Fibroblast of lung (primary cell): ENCODE data around the gene KCNMA1. TPM values are rescaled to one million over a fixed set of nuclear protein-coding genes. Genes with fewer than 3 reads are reported as not detected.

ENCODE experiments used
- DNase-seq, 2 donors: peaks; one replicate each; pipeline versions ENCODE4 v3.0.0 to v3.0.0-alpha.2; 2010; ENCODE audit warnings: low read depth in 2 of 2
- H2AFZ ChIP-seq: 2 replicates; pipeline ENCODE4 v1.5.1; 2012; ENCODE audit warnings: low read length, control low read depth, inconsistent platforms
- H3K27ac ChIP-seq: 2 replicates; pipeline ENCODE4 v1.5.1; 2011; ENCODE audit warnings: low read length, control low read depth; ENCODE audit not compliant: insufficient read depth
- H3K27me3 ChIP-seq: 2 replicates; pipeline ENCODE4 v1.5.1; 2011; ENCODE audit warnings: mild to moderate bottlenecking, low read length; ENCODE audit not compliant: control insufficient read depth, insufficient read depth
- H3K36me3 ChIP-seq: 2 replicates; pipeline ENCODE4 v1.5.1; 2011; ENCODE audit warnings: low read length; ENCODE audit not compliant: control insufficient read depth, insufficient read depth
- H3K4me1 ChIP-seq: 2 replicates; pipeline ENCODE4 v1.5.1; 2011; ENCODE audit warnings: low read length; ENCODE audit not compliant: control insufficient read depth, insufficient read depth; ENCODE audit errors: extremely low read depth
- H3K4me2 ChIP-seq: 2 replicates; pipeline ENCODE4 v1.5.1; 2011; ENCODE audit warnings: low read length, control low read depth; ENCODE audit not compliant: insufficient read depth; ENCODE audit errors: extremely low read depth
- H3K4me3 ChIP-seq, 4 experiments: fragments of 200-600 bp in 1 of 4; sonication (generic) in 1 of 4; replicated peaks in 1 of 4; 2 replicates each; pipeline ENCODE4 v1.5.1; 2011 to 2016; ENCODE audit warnings: low read length in 4 of 4, low read depth in 3 of 4, mild to moderate bottlenecking in 3 of 4, control low read depth in 2 of 4, inconsistent platforms in 1 of 4, mixed read lengths in 1 of 4; ENCODE audit not compliant: insufficient read depth in 1 of 4; ENCODE audit errors: control extremely low read depth in 1 of 4
- H3K79me2 ChIP-seq: 2 replicates; pipeline ENCODE4 v1.5.1; 2012; ENCODE audit warnings: mild to moderate bottlenecking, low read length, inconsistent platforms; ENCODE audit not compliant: control insufficient read depth, insufficient read depth
- H3K9ac ChIP-seq: 2 replicates; pipeline ENCODE4 v1.5.1; 2011; ENCODE audit warnings: mild to moderate bottlenecking, low read length, control low read depth; ENCODE audit not compliant: insufficient read depth
- H3K9me3 ChIP-seq: 2 replicates; pipeline ENCODE4 v1.5.1; 2012; ENCODE audit warnings: low read depth, low read length; ENCODE audit not compliant: control insufficient read depth, insufficient read depth
- H4K20me1 ChIP-seq: 2 replicates; pipeline ENCODE4 v1.5.1; 2011; ENCODE audit warnings: low read length; ENCODE audit not compliant: control insufficient read depth, insufficient read depth; ENCODE audit errors: extremely low read depth
- CTCF ChIP-seq, 2 donors: IDR thresholded peaks in 1 of 2; conservative IDR thresholded peaks in 1 of 2; 1 replicate in 1 of 2; 2 replicates in 1 of 2; pipeline ENCODE4 v1.5.1; 2011 to 2012; ENCODE audit warnings: low read length in 2 of 2, control low read depth in 1 of 2, inconsistent platforms in 1 of 2, low read depth in 1 of 2, mild to moderate bottlenecking in 1 of 2
- EZH2 ChIP-seq: IDR thresholded peaks from 2 replicates; pipeline ENCODE4 v1.5.1; 2012; ENCODE audit warnings: low read length, control low read depth, mild to moderate bottlenecking; ENCODE audit errors: missing control alignments
- polyA plus RNA-seq, 2 donors: library from polyadenylated mRNA; depleted of rRNA in 1 of 2; stranded (reverse) in 1 of 2; unstranded in 1 of 2; fragments of >200 nt; gene quantifications; 2 replicates each; pipeline ENCODE4 v1.2.1, GENCODE V29; 2011 to 2012; ENCODE audit warnings: missing spikeins in 1 of 2
- total RNA-seq: library from RNA; depleted of rRNA; stranded (reverse); fragments of >200 nt; gene quantifications from 2 replicates; pipeline ENCODE4 v1.2.1, GENCODE V29; 2014

KCNMA1 gene
- total and polyA plus RNA-seq, 2 donors (not counting 1 experiment from before 2014, with no cell fraction given): 31.0 to 138 TPM

- no peaks in the 10 kb centered on the region for H3K27me3 ChIP-seq
- no peak overlapping the region for H3K9ac ChIP-seq
- DNase-seq: no peak
- no peak overlapping the region for H2AFZ ChIP-seq
- no peaks in the 10 kb centered on the region for H3K9me3 ChIP-seq
- no peak overlapping the region for H3K4me2 ChIP-seq
- peaks cover 23% of the 10 kb centered on the region for H3K4me1 ChIP-seq
- no peak overlapping the region for H3K27ac ChIP-seq
- no peaks in the 10 kb centered on the region for H3K79me2 ChIP-seq
- H4K20me1 ChIP-seq: no peaks in the 10 kb centered on the region
- H3K36me3 ChIP-seq: no peaks in the 10 kb centered on the region
- no peak for TF ChIP-seq CTCF (conservative IDR thresholded peaks at IDR 0.05 in 1 of 2, IDR thresholded peaks at IDR 0.05 in 1 of 2; ENCODE audit: low read depth in 1 of 2, low read length in 2 of 2)
- H3K4me3 ChIP-seq: no peak overlapping the region
Measured at GRCh38 chr10:77397103-77397502, 240.5 kb downstream of the KCNMA1 start.

GRCh38 chr10:77396290-77396689, 241.3 kb downstream of the KCNMA1 start:
- TF ChIP-seq CTCF (conservative IDR thresholded peaks at IDR 0.05 in 1 of 2, IDR thresholded peaks at IDR 0.05 in 1 of 2; ENCODE audit: low read depth in 1 of 2, low read length in 2 of 2) (no peak), EZH2 (no peak)
- H3K9me3 ChIP-seq: no peaks in the 10 kb centered on the region
- no peak overlapping the region for H3K27ac ChIP-seq

GRCh38 chr10:77393821-77394501, 243.6 kb downstream of the KCNMA1 start:
- no peaks in the 10 kb centered on the region for H4K20me1 ChIP-seq
- H3K4me2 ChIP-seq: no peak overlapping the region
- no peaks in the 10 kb centered on the region for H3K36me3 ChIP-seq
- no peak overlapping the region for H2AFZ ChIP-seq
- H3K27me3 ChIP-seq: no peaks in the 10 kb centered on the region
- H3K9me3 ChIP-seq: no peaks in the 10 kb centered on the region
- no peak for TF ChIP-seq CTCF (conservative IDR thresholded peaks at IDR 0.05 in 1 of 2, IDR thresholded peaks at IDR 0.05 in 1 of 2; ENCODE audit: low read depth in 1 of 2, low read length in 2 of 2)
- TF ChIP-seq EZH2: no peak
- DNase-seq: no peak
- H3K27ac ChIP-seq: no peak overlapping the region
- H3K4me3 ChIP-seq: no peak overlapping the region
- no peak overlapping the region for H3K9ac ChIP-seq
- H3K4me1 ChIP-seq: peaks cover 36% of the 10 kb centered on the region
- peaks cover 1% of the 10 kb centered on the region for H3K79me2 ChIP-seq

More at GRCh38 chr10:77396290-77396689, 241.3 kb downstream of the KCNMA1 start:
- H3K27me3 ChIP-seq: no peaks in the 10 kb centered on the region
- H3K4me1 ChIP-seq: peaks cover 28% of the 10 kb centered on the region
- H3K9ac ChIP-seq: no peak overlapping the region
- no peak overlapping the region for H3K4me2 ChIP-seq
- H3K4me3 ChIP-seq: no peak overlapping the region
- H4K20me1 ChIP-seq: no peaks in the 10 kb centered on the region
- no peaks in the 10 kb centered on the region for H3K79me2 ChIP-seq
- no peak for DNase-seq
- H3K36me3 ChIP-seq: no peaks in the 10 kb centered on the region
- H2AFZ ChIP-seq: no peak overlapping the region
